ENCODE measurements around the gene ATP12A.

ATP12A gene

GRCh38 chr13:24680258-24680920 lies at the start of gene ATP12A:
TSS of gene ATP12A (plus strand) at chr13:24680408. CDS start at chr13:24680744, 336 bp downstream.
- no peak for DNase-seq

- DNase-seq = no peak
Measured at GRCh38 chr13:24630851-24631620, 49.2 kb upstream of the ATP12A start.

- DNase-seq = no peak
Measured at GRCh38 chr13:24631922-24632321, 48.3 kb upstream of the ATP12A start.

GRCh38 chr13:24632382-24633121 lies 47.7 kb upstream of the ATP12A start:
- DNase-seq = no peak

GRCh38 chr13:24636776-24637175 lies 43.4 kb upstream of the ATP12A start:
- DNase-seq = no peak

- DNase-seq = no peak
Measured at GRCh38 chr13:24638096-24638495, 42.1 kb upstream of the ATP12A start.

- DNase-seq = no peak
Measured at GRCh38 chr13:24640752-24641151, 39.5 kb upstream of the ATP12A start.

GRCh38 chr13:24642219-24642618 lies 38.0 kb upstream of the ATP12A start:
- no peak for DNase-seq

GRCh38 chr13:24644036-24644435 lies 36.2 kb upstream of the ATP12A start:
- no peak for DNase-seq

- DNase-seq = no peak
Measured at GRCh38 chr13:24648271-24648670, 31.9 kb upstream of the ATP12A start.

- no peak for DNase-seq
Measured at GRCh38 chr13:24648983-24649687, 31.1 kb upstream of the ATP12A start.

- DNase-seq = no peak
Measured at GRCh38 chr13:24649688-24650043, 30.5 kb upstream of the ATP12A start.

GRCh38 chr13:24650161-24650560 lies 30.0 kb upstream of the ATP12A start:
- DNase-seq = no peak

- DNase-seq = no peak
Measured at GRCh38 chr13:24651718-24652345, 28.4 kb upstream of the ATP12A start.

- no peak for DNase-seq
Measured at GRCh38 chr13:24652359-24652758, 27.8 kb upstream of the ATP12A start.

- DNase-seq = no peak
Measured at GRCh38 chr13:24654741-24655140, 25.5 kb upstream of the ATP12A start.

GRCh38 chr13:24659239-24659638 lies 21.0 kb upstream of the ATP12A start:
- no peak for DNase-seq

- no peak for DNase-seq
Measured at GRCh38 chr13:24660023-24660741, 20.0 kb upstream of the ATP12A start.

GRCh38 chr13:24661713-24662112 lies 18.5 kb upstream of the ATP12A start:
- DNase-seq = no peak

- DNase-seq = no peak
Measured at GRCh38 chr13:24662195-24663088, 17.8 kb upstream of the ATP12A start.

GRCh38 chr13:24663089-24663395 lies 17.2 kb upstream of the ATP12A start:
- no peak for DNase-seq

All from GF-D8 (cell line).